Endothelial cell of umbilical vein (primary cell): Measurements from ENCODE around the gene MLANA. TPM values are rescaled to one million over a fixed set of nuclear protein-coding genes. Genes with fewer than 3 reads are reported as not detected.

Source experiments
- BruUV-seq: library from RNA; stranded (reverse); fragments of 400-500 nt; replicated peaks from 2 replicates; lab custom pipeline; 2021; lab: Mats Ljungman, UMichigan
- CTCF ChIA-PET: fragments of 300-600, 350-600 bp; sonication (Branson Sonifier 250); formaldehyde crosslinking; loops from one replicate; lab custom pipeline; 2021; ENCODE audit warnings: antibody characterized with exemption, inconsistent platforms; lab: Charles Lee
- POLR2A ChIA-PET: fragments of 300-600, 350-600 bp; sonication (Branson Sonifier 250); formaldehyde crosslinking; loops from one replicate; lab custom pipeline; 2021; ENCODE audit warnings: antibody characterized with exemption, inconsistent platforms; lab: Charles Lee
- DNase-seq: peaks from one replicate; pipeline ENCODE4 v3.0.0-alpha.2; 2011; ENCODE audit warnings: low read depth, low spot score
- FAIRE-seq: peaks from 2 replicates; lab custom pipeline; 2011; peaks lifted over from hg19 to GRCh38; lab: Jason Lieb, UNC
- H2AFZ ChIP-seq: 2 replicates; pipeline ENCODE4 v1.6.0; 2012; ENCODE audit warnings: low read depth, low read length, control low read depth, inconsistent platforms
- H3K27ac ChIP-seq: 2 replicates; pipeline ENCODE4 v1.5.1; 2011; ENCODE audit warnings: low read depth, mild to moderate bottlenecking, control low read depth, low read length, moderate library complexity; ENCODE audit not compliant: insufficient read depth
- H3K27me3 ChIP-seq, 2 experiments: 2 replicates each; pipeline versions ENCODE4 v1.6.0 to v1.6.1; 2011; ENCODE audit warnings: low read length in 2 of 2, mixed read lengths in 1 of 2; ENCODE audit not compliant: control insufficient read depth in 2 of 2, insufficient read depth in 2 of 2
- H3K36me3 ChIP-seq, 2 experiments: 2 replicates in 1 of 2; 3 replicates in 1 of 2; pipeline ENCODE4 v1.5.1; 2011; ENCODE audit warnings: low read length in 2 of 2, mild to moderate bottlenecking in 1 of 2, moderate library complexity in 1 of 2; ENCODE audit not compliant: control insufficient read depth in 2 of 2, insufficient read depth in 2 of 2; ENCODE audit errors: extremely low read depth in 1 of 2
- H3K4me1 ChIP-seq: 3 replicates; pipeline ENCODE4 v1.5.1; 2011; ENCODE audit warnings: mild to moderate bottlenecking, low read length; ENCODE audit not compliant: control insufficient read depth, insufficient read depth; ENCODE audit errors: extremely low read depth
- H3K4me2 ChIP-seq: 2 replicates; pipeline ENCODE4 v1.6.1; 2011; ENCODE audit warnings: low read length, control low read depth, mixed read lengths; ENCODE audit not compliant: insufficient read depth
- H3K4me3 ChIP-seq, 3 experiments: fragments of 200-600 bp in 1 of 3; sonication (generic), shearing (Covaris generic) in 1 of 3; replicated peaks in 1 of 3; 2 replicates each; pipeline ENCODE4 v1.5.1; 2011 to 2016; ENCODE audit warnings: control low read depth in 3 of 3, low read length in 3 of 3, mild to moderate bottlenecking in 2 of 3, inconsistent platforms in 1 of 3, low read depth in 1 of 3, moderate library complexity in 1 of 3; ENCODE audit not compliant: insufficient read depth in 1 of 3
- H3K79me2 ChIP-seq: 2 replicates; pipeline ENCODE4 v1.6.0; 2012; ENCODE audit warnings: low read length, inconsistent platforms; ENCODE audit not compliant: control insufficient read depth, insufficient read depth
- H3K9ac ChIP-seq: replicated peaks from 2 replicates; pipeline ENCODE3; 2011; ENCODE audit warnings: low read length, control low read depth; ENCODE audit not compliant: insufficient read depth; ENCODE audit errors: extremely low read depth
- H3K9me1 ChIP-seq: replicated peaks from 3 replicates; pipeline ENCODE4 v1.6.0; 2011; ENCODE audit warnings: mild to moderate bottlenecking, low read length; ENCODE audit not compliant: control insufficient read depth, insufficient read depth; ENCODE audit errors: extremely low read depth
- H3K9me3 ChIP-seq: replicated peaks from 2 replicates; pipeline ENCODE4 v1.5.1; 2012; ENCODE audit warnings: low read length, inconsistent platforms; ENCODE audit not compliant: control insufficient read depth, insufficient read depth
- H4K20me1 ChIP-seq: replicated peaks from 2 replicates; pipeline ENCODE3; 2011; ENCODE audit warnings: mild to moderate bottlenecking, low read length; ENCODE audit not compliant: control insufficient read depth, insufficient read depth; ENCODE audit errors: extremely low read depth
- GATA2 ChIP-seq: IDR thresholded peaks from 2 replicates; pipeline ENCODE4 v1.7.0; 2011; ENCODE audit warnings: low read depth, mild to moderate bottlenecking, moderate library complexity, mixed read lengths, low read length; ENCODE audit not compliant: insufficient read length, insufficient read depth
- JUN ChIP-seq: IDR thresholded peaks from 2 replicates; pipeline ENCODE4 v1.6.1; 2011; ENCODE audit warnings: borderline replicate concordance, low read depth; ENCODE audit not compliant: insufficient read length, insufficient read depth
- MYC ChIP-seq: IDR thresholded peaks from one replicate; pipeline ENCODE4 v1.6.1; 2011; ENCODE audit warnings: mild to moderate bottlenecking, low read depth, low read length
- POLR2A ChIP-seq: IDR thresholded peaks from 2 replicates; pipeline ENCODE4 v1.6.1; 2012; ENCODE audit warnings: low read depth, mild to moderate bottlenecking, control low read depth, low read length
- POLR2AphosphoS5 ChIP-seq: IDR thresholded peaks from 2 replicates; pipeline ENCODE4 v1.6.1; 2012; ENCODE audit warnings: low read depth, mild to moderate bottlenecking, control low read depth, low read length, moderate library complexity; ENCODE audit not compliant: insufficient read depth
- dilution Hi-C: fragments of 300-500 bp; cut with MboI; formaldehyde crosslinking; loops from one replicate; pipeline ENCODE4 v1.15.0; 2019; ENCODE audit warnings: low sequenced_read_pairs; ENCODE audit not compliant: extremely low pct_ligation_motif_present
- intact Hi-C: fragments of 100-400 bp; cut with micrococcal nuclease; formaldehyde crosslinking; loops from one replicate; pipeline ENCODE4 v1.10.0; 2022
- polyA plus RNA-seq, 4 experiments: library from polyadenylated mRNA; depleted of rRNA in 3 of 4; stranded (reverse) in 3 of 4; unstranded in 1 of 4; fragments of >200 nt; gene quantifications; 2 replicates each; pipeline versions ENCODE4 v1.2.1 to v1.2.3, GENCODE V29; 2011 to 2012; ENCODE audit warnings: missing spikeins in 1 of 4
- total RNA-seq: library from RNA; stranded (reverse); gene quantifications from 2 replicates; pipeline ENCODE4 v1.2.3, GENCODE V29; 2021
- TF ChIP-seq, protein P1 (sequence below): IDR thresholded peaks from 2 replicates; pipeline ENCODE4 v1.6.1; 2011; ENCODE audit not compliant: insufficient read depth, insufficient read length
- TF ChIP-seq, protein P2 (sequence below), 2 donors: IDR thresholded peaks; 1 replicate in 1 of 2; 2 replicates in 1 of 2; pipeline ENCODE4 v1.5.1; 2011; ENCODE audit warnings: low read length in 2 of 2, mild to moderate bottlenecking in 2 of 2, moderate library complexity in 2 of 2, control low read depth in 1 of 2, inconsistent platforms in 1 of 2, low read depth in 1 of 2; ENCODE audit not compliant: insufficient read depth in 1 of 2; ENCODE audit errors: extremely low read depth in 1 of 2

MLANA gene
- total and polyA plus RNA-seq, 2 donors (not counting 3 experiments of a cell fraction or from before 2014, with no cell fraction given) = not detected

DNA sequence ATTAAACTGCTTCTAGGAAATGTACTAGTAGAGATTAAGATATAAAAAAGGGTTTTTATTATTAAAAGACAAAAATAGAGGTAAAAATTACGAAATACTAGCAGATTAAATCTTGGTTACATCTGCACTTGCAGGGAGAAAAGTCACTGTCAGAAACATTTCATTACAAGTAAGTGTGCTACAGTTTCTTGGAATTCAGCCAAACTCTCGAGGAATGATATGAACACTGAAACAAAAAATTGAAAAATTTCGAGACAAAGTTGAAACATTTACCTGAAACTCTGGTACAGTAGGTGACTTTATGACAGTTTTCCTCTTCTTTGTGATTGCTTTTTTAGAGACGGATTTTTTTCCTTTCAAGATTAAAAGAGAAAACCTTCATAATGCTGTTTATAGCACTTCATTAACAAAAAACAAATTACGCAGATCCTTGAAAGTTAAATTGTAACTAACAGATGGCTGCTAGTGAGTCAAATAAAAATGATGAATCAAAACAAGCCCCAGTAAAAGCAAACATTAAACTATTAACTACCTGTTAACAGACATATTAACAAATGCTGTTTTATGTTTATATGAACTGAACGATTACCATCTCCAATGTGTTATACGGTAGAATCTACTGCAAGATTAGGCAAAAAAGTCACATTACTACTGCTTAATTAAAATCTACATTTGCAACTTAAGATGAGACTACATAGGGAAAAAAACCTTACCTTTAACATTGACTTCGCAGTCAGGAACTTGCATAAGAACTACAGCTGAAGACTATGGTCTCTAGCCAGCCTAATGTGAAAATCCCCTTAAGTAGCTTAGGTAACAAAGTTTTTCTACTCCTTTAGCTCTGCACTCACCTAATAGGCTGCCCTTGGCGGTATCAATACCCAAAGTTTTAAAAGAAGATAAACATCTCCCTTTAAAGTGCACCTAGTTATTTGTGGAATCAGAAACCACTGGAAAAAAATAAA, 63.3 kb downstream of the MLANA start:
- Histone ChIP-seq H3K4me3 (no peak overlapping the region), H3K36me3 (no peaks in the 10 kb centered on the region), H3K27ac (no peak overlapping the region), H3K27me3 (no peaks in the 10 kb centered on the region), H3K9me3 (no peaks in the 10 kb centered on the region), H3K9me1 (no peaks in the 10 kb centered on the region), H3K9ac (no peak overlapping the region), H3K4me2 (no peak overlapping the region), H3K4me1 (peaks cover 4% of the 10 kb centered on the region), H3K79me2 (no peaks in the 10 kb centered on the region), H2AFZ (no peak overlapping the region), H4K20me1 (no peaks in the 10 kb centered on the region)
- no TSS peak for BruUV-seq
- peak; percentile 31 for FAIRE-seq
- CTCF ChIA-PET = interaction anchor here (1.0 to 1.4 kb wide), 2 partner anchors 35 to 100 kb away, joined by 3 read pairs; no protein-coding TSS in a partner anchor
- POLR2A ChIA-PET = no interaction called here
- no peak for TF ChIP-seq MYC
- TF ChIP-seq POLR2AphosphoS5 = no peak
- TF ChIP-seq JUN = no peak
- no peak for TF ChIP-seq POLR2A
- no peak for TF ChIP-seq GATA2
- TF ChIP-seq, protein P1, sequence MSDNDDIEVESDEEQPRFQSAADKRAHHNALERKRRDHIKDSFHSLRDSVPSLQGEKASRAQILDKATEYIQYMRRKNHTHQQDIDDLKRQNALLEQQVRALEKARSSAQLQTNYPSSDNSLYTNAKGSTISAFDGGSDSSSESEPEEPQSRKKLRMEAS = no peak
- TF ChIP-seq, protein P2, sequence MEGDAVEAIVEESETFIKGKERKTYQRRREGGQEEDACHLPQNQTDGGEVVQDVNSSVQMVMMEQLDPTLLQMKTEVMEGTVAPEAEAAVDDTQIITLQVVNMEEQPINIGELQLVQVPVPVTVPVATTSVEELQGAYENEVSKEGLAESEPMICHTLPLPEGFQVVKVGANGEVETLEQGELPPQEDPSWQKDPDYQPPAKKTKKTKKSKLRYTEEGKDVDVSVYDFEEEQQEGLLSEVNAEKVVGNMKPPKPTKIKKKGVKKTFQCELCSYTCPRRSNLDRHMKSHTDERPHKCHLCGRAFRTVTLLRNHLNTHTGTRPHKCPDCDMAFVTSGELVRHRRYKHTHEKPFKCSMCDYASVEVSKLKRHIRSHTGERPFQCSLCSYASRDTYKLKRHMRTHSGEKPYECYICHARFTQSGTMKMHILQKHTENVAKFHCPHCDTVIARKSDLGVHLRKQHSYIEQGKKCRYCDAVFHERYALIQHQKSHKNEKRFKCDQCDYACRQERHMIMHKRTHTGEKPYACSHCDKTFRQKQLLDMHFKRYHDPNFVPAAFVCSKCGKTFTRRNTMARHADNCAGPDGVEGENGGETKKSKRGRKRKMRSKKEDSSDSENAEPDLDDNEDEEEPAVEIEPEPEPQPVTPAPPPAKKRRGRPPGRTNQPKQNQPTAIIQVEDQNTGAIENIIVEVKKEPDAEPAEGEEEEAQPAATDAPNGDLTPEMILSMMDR (IDR thresholded peaks at IDR 0.05; ENCODE audit: extremely low read depth in 1 of 2, insufficient read depth in 1 of 2, low read depth in 1 of 2, low read length in 2 of 2) = no peak
- intact Hi-C loops = no loop called here
- no peak for DNase-seq
- dilution Hi-C loops = no loop called here
